ENCODE results near the gene HELZ. TPM values are rescaled to one million over a fixed set of nuclear protein-coding genes. Genes with fewer than 3 reads are reported as not detected.
"Not testable (repeated sequence)": the region's sequence is repeated elsewhere in the genome, so short reads cannot be mapped to it uniquely, and the experiment has no call there.

Gene HELZ
- total RNA-seq, 1 donor from 2014 or later = 65.8 TPM

- Mint-ChIP-seq H3K27me3 (ENCODE audit: insufficient read depth) (peaks cover 1% of the 10 kb centered on the region), H3K4me1 (ENCODE audit: low read depth) (no peaks in the 10 kb centered on the region), H3K4me3 (no peak overlapping the region), H3K27ac (no peak overlapping the region), H3K9me3 (no peaks in the 10 kb centered on the region), H3K36me3 (ENCODE audit: low read depth) (no peaks in the 10 kb centered on the region)
- DNase-seq (ENCODE audit: low spot score) = no peak
- intact Hi-C loops (cut with micrococcal nuclease) = no loop called here
These were observed 33.4 kb upstream of the HELZ start for GRCh38 chr17:67278363-67278762.

GRCh38 chr17:67276075-67276474 lies 31.1 kb upstream of the HELZ start:
- no peaks in the 10 kb centered on the region for H3K36me3 Mint-ChIP-seq (ENCODE audit: low read depth)
- no peak overlapping the region for H3K4me3 Mint-ChIP-seq
- no peaks in the 10 kb centered on the region for H3K4me1 Mint-ChIP-seq (ENCODE audit: low read depth)

GRCh38 chr17:67274466-67274865 lies 29.5 kb upstream of the HELZ start:
- Mint-ChIP-seq H3K27ac (no peak overlapping the region), H3K36me3 (ENCODE audit: low read depth) (no peaks in the 10 kb centered on the region), H3K27me3 (ENCODE audit: insufficient read depth) (peaks cover 3% of the 10 kb centered on the region), H3K9me3 (no peaks in the 10 kb centered on the region), H3K4me1 (ENCODE audit: low read depth) (no peaks in the 10 kb centered on the region), H3K4me3 (no peak overlapping the region)
- no peak for DNase-seq (ENCODE audit: low spot score)
- intact Hi-C loops (cut with micrococcal nuclease) = no loop called here

More at GRCh38 chr17:67276075-67276474, 31.1 kb upstream of the HELZ start:
- Mint-ChIP-seq H3K27me3 (ENCODE audit: insufficient read depth) (no peaks in the 10 kb centered on the region), H3K9me3 (no peaks in the 10 kb centered on the region), H3K27ac (no peak overlapping the region)
- intact Hi-C loops (cut with micrococcal nuclease) = no loop called here
- no peak for DNase-seq (ENCODE audit: low spot score)

GRCh38 chr17:67273900-67274299 lies 28.9 kb upstream of the HELZ start:
- Mint-ChIP-seq H3K4me3 (no peak overlapping the region), H3K27ac (no peak overlapping the region), H3K36me3 (ENCODE audit: low read depth) (no peaks in the 10 kb centered on the region), H3K27me3 (ENCODE audit: insufficient read depth) (peaks cover 3% of the 10 kb centered on the region), H3K4me1 (ENCODE audit: low read depth) (no peaks in the 10 kb centered on the region), H3K9me3 (no peaks in the 10 kb centered on the region)
- DNase-seq (ENCODE audit: low spot score) = no peak
- intact Hi-C loops (cut with micrococcal nuclease) = no loop called here

- no peaks in the 10 kb centered on the region for H3K36me3 Mint-ChIP-seq (ENCODE audit: low read depth)
- H3K27ac Mint-ChIP-seq = no peak overlapping the region
- no peak for DNase-seq (ENCODE audit: low spot score)
- H3K4me1 Mint-ChIP-seq (ENCODE audit: low read depth) = no peaks in the 10 kb centered on the region
- no peak overlapping the region for H3K4me3 Mint-ChIP-seq
- intact Hi-C loops (cut with micrococcal nuclease) = no loop called here
- peaks cover 5% of the 10 kb centered on the region for H3K27me3 Mint-ChIP-seq (ENCODE audit: insufficient read depth)
- no peaks in the 10 kb centered on the region for H3K9me3 Mint-ChIP-seq
These were observed 27.5 kb upstream of the HELZ start for GRCh38 chr17:67272312-67273047.

GRCh38 chr17:67271187-67271586 lies 26.2 kb upstream of the HELZ start:
- H3K27ac Mint-ChIP-seq; H3K4me3 Mint-ChIP-seq; H3K36me3 Mint-ChIP-seq (ENCODE audit: low read depth); DNase-seq (ENCODE audit: low spot score); H3K27me3 Mint-ChIP-seq (ENCODE audit: insufficient read depth); H3K9me3 Mint-ChIP-seq; intact Hi-C loops (cut with micrococcal nuclease); H3K4me1 Mint-ChIP-seq (ENCODE audit: low read depth): not testable (repeated sequence)

GRCh38 chr17:67270416-67270815 lies 25.4 kb upstream of the HELZ start:
- Mint-ChIP-seq H3K27me3 (ENCODE audit: insufficient read depth) (peaks cover 5% of the 10 kb centered on the region), H3K36me3 (ENCODE audit: low read depth) (no peaks in the 10 kb centered on the region), H3K4me3 (no peak overlapping the region), H3K9me3 (no peaks in the 10 kb centered on the region), H3K27ac (no peak overlapping the region), H3K4me1 (ENCODE audit: low read depth) (no peaks in the 10 kb centered on the region)
- no peak for DNase-seq (ENCODE audit: low spot score)
- intact Hi-C loops (cut with micrococcal nuclease) = no loop called here

GRCh38 chr17:67266496-67266895 lies 21.5 kb upstream of the HELZ start:
- peaks cover 5% of the 10 kb centered on the region for H3K27me3 Mint-ChIP-seq (ENCODE audit: insufficient read depth)
- H3K4me3 Mint-ChIP-seq = no peak overlapping the region
- intact Hi-C loops (cut with micrococcal nuclease) = no loop called here
- no peak overlapping the region for H3K27ac Mint-ChIP-seq
- no peaks in the 10 kb centered on the region for H3K9me3 Mint-ChIP-seq
- DNase-seq (ENCODE audit: low spot score) = no peak
- H3K36me3 Mint-ChIP-seq (ENCODE audit: low read depth) = no peaks in the 10 kb centered on the region
- peaks cover 9% of the 10 kb centered on the region for H3K4me1 Mint-ChIP-seq (ENCODE audit: low read depth)

- peaks cover 10% of the 10 kb centered on the region for H3K4me1 Mint-ChIP-seq (ENCODE audit: low read depth)
- no peak overlapping the region for H3K27ac Mint-ChIP-seq
- intact Hi-C loops (cut with micrococcal nuclease) = no loop called here
- peaks cover 1% of the 10 kb centered on the region for H3K27me3 Mint-ChIP-seq (ENCODE audit: insufficient read depth)
- no peaks in the 10 kb centered on the region for H3K9me3 Mint-ChIP-seq
- no peak for DNase-seq (ENCODE audit: low spot score)
- no peak overlapping the region for H3K4me3 Mint-ChIP-seq
- H3K36me3 Mint-ChIP-seq (ENCODE audit: low read depth) = no peaks in the 10 kb centered on the region
These were observed 20.5 kb upstream of the HELZ start for GRCh38 chr17:67265436-67266019.

GRCh38 chr17:67262435-67263117 lies 17.6 kb upstream of the HELZ start:
- intact Hi-C loops (cut with micrococcal nuclease) = no loop called here
- H3K4me3 Mint-ChIP-seq = no peak overlapping the region
- H3K9me3 Mint-ChIP-seq = peaks cover 3% of the 10 kb centered on the region
- no peaks in the 10 kb centered on the region for H3K27me3 Mint-ChIP-seq (ENCODE audit: insufficient read depth)
- peaks cover 37% of the 10 kb centered on the region for H3K4me1 Mint-ChIP-seq (ENCODE audit: low read depth)
- no peak for DNase-seq (ENCODE audit: low spot score)
- H3K27ac Mint-ChIP-seq = no peak overlapping the region
- H3K36me3 Mint-ChIP-seq (ENCODE audit: low read depth) = no peaks in the 10 kb centered on the region

GRCh38 chr17:67260170-67260987 lies 15.4 kb upstream of the HELZ start:
- Mint-ChIP-seq H3K4me3 (no peak overlapping the region), H3K36me3 (ENCODE audit: low read depth) (no peaks in the 10 kb centered on the region), H3K27me3 (ENCODE audit: insufficient read depth) (no peaks in the 10 kb centered on the region), H3K27ac (no peak overlapping the region), H3K9me3 (peaks cover 9% of the 10 kb centered on the region), H3K4me1 (ENCODE audit: low read depth) (peaks cover 41% of the 10 kb centered on the region)
- intact Hi-C loops (cut with micrococcal nuclease) = no loop called here
- DNase-seq (ENCODE audit: low spot score) = no peak

GRCh38 chr17:67258821-67259468 lies 13.9 kb upstream of the HELZ start:
- peak overlapping the region; percentile 61 for H3K4me3 Mint-ChIP-seq
- H3K4me1 Mint-ChIP-seq (ENCODE audit: low read depth) = peaks cover 40% of the 10 kb centered on the region
- no peaks in the 10 kb centered on the region for H3K27me3 Mint-ChIP-seq (ENCODE audit: insufficient read depth)
- H3K9me3 Mint-ChIP-seq = peaks cover 9% of the 10 kb centered on the region
- DNase-seq (ENCODE audit: low spot score) = peak; percentile 39
- H3K27ac Mint-ChIP-seq = peak overlapping the region; percentile 62
- no peaks in the 10 kb centered on the region for H3K36me3 Mint-ChIP-seq (ENCODE audit: low read depth)
- intact Hi-C loops (cut with micrococcal nuclease) = loop anchor here (1.0 kb wide), 1 partner anchor 14 kb away; the partner anchor contains the start of gene HELZ

Measured in activated T-helper 1 cell treated with anti-CD3 and anti-CD28 coated beads, Interleukin-12 subunit alpha, Interleukin-12 subunit beta, Interleukin-2, Interleukin-4 antibody, amounts not matched to agents 30 ng/mL and 10 ng/mL and 1 ng/mL, durations not matched to agents 14 hours and 24 hours and 36 hours (primary cell).